SU-DHL-6 (cell line): ENCODE data around the gene SHLD2.

Source experiments
- CTCF ChIP-seq: fragments of 200-600 bp; sonication (generic); IDR thresholded peaks from one replicate; pipeline ENCODE4 v1.5.1; 2017; ENCODE audit warnings: antibody characterized with exemption, mild to moderate bottlenecking, low read length, moderate library complexity; ENCODE audit not compliant: insufficient read depth, poor library complexity, severe bottlenecking
- EZH2phosphoT487 ChIP-seq: fragments of 200-600 bp; sonication (generic), shearing (Covaris generic); conservative IDR thresholded peaks from 2 replicates; pipeline ENCODE4 v1.6.1; 2018; ENCODE audit warnings: mild to moderate bottlenecking, antibody characterized with exemption, low read length, moderate library complexity, mixed read lengths

- no peak for TF ChIP-seq CTCF
- no peak for TF ChIP-seq EZH2phosphoT487
Measured at GRCh38 chr10:87060280-87060928, 34.6 kb upstream of the SHLD2 start.
